ENCODE data around the gene DIP2C. TPM values are rescaled to one million over a fixed set of nuclear protein-coding genes. Genes with fewer than 3 reads are reported as not detected.
"Not testable (repeated sequence)": the region's sequence is repeated elsewhere in the genome, so short reads cannot be mapped to it uniquely, and the experiment has no call there.

Gene DIP2C
- total RNA-seq, 1 donor from 2014 or later: 0.53 TPM

GRCh38 chr10:600234-600633, 89.2 kb downstream of the DIP2C start:
- FAIRE-seq (no peak), DNase-seq (ENCODE audit: low read depth) (no peak)
- no peak for TF ChIP-seq CTCF (IDR thresholded peaks at IDR 0.05; ENCODE audit: insufficient read depth, low read length, severe bottlenecking)

GRCh38 chr10:599767-600166, 89.7 kb downstream of the DIP2C start:
- TF ChIP-seq CTCF (IDR thresholded peaks at IDR 0.05; ENCODE audit: insufficient read depth, low read length, severe bottlenecking): no peak
- no peak for DNase-seq (ENCODE audit: low read depth)
- Histone ChIP-seq H3K36me3 (ENCODE audit: control insufficient read depth, insufficient read depth, low read length) (no peaks in the 10 kb centered on the region), H3K4me3 (ENCODE audit: low read depth, low read length) (no peak overlapping the region), H3K27me3 (ENCODE audit: control insufficient read depth, insufficient read depth, low read length) (no peaks in the 10 kb centered on the region)
- no peak for FAIRE-seq

More at GRCh38 chr10:600234-600633, 89.2 kb downstream of the DIP2C start:
- Histone ChIP-seq H3K4me3 (ENCODE audit: low read depth, low read length) (no peak overlapping the region), H3K36me3 (ENCODE audit: control insufficient read depth, insufficient read depth, low read length) (no peaks in the 10 kb centered on the region), H3K27me3 (ENCODE audit: control insufficient read depth, insufficient read depth, low read length) (no peaks in the 10 kb centered on the region)

GRCh38 chr10:598415-599170, 90.9 kb downstream of the DIP2C start:
- DNase-seq (ENCODE audit: low read depth) (no peak), FAIRE-seq (no peak)
- Histone ChIP-seq H3K27me3 (ENCODE audit: control insufficient read depth, insufficient read depth, low read length) (no peaks in the 10 kb centered on the region), H3K36me3 (ENCODE audit: control insufficient read depth, insufficient read depth, low read length) (no peaks in the 10 kb centered on the region), H3K4me3 (ENCODE audit: low read depth, low read length) (no peak overlapping the region)
- TF ChIP-seq CTCF (IDR thresholded peaks at IDR 0.05; ENCODE audit: insufficient read depth, low read length, severe bottlenecking): no peak

GRCh38 chr10:597976-598375, 91.5 kb downstream of the DIP2C start:
- FAIRE-seq: no peak
- no peaks in the 10 kb centered on the region for H3K27me3 ChIP-seq (ENCODE audit: control insufficient read depth, insufficient read depth, low read length)

GRCh38 chr10:596725-597345, 92.6 kb downstream of the DIP2C start:
- DNase-seq (ENCODE audit: low read depth) (no peak), FAIRE-seq (no peak)
- Histone ChIP-seq H3K27me3 (ENCODE audit: control insufficient read depth, insufficient read depth, low read length) (no peaks in the 10 kb centered on the region), H3K36me3 (ENCODE audit: control insufficient read depth, insufficient read depth, low read length) (no peaks in the 10 kb centered on the region), H3K4me3 (ENCODE audit: low read depth, low read length) (no peak overlapping the region)
- TF ChIP-seq CTCF (IDR thresholded peaks at IDR 0.05; ENCODE audit: insufficient read depth, low read length, severe bottlenecking): no peak

More at GRCh38 chr10:597976-598375, 91.5 kb downstream of the DIP2C start:
- DNase-seq (ENCODE audit: low read depth): no peak
- no peaks in the 10 kb centered on the region for H3K36me3 ChIP-seq (ENCODE audit: control insufficient read depth, insufficient read depth, low read length)
- no peak overlapping the region for H3K4me3 ChIP-seq (ENCODE audit: low read depth, low read length)
- no peak for TF ChIP-seq CTCF (IDR thresholded peaks at IDR 0.05; ENCODE audit: insufficient read depth, low read length, severe bottlenecking)

- H3K27me3 ChIP-seq (ENCODE audit: control insufficient read depth, insufficient read depth, low read length); DNase-seq (ENCODE audit: low read depth); FAIRE-seq; H3K36me3 ChIP-seq (ENCODE audit: control insufficient read depth, insufficient read depth, low read length); H3K4me3 ChIP-seq (ENCODE audit: low read depth, low read length): not testable (repeated sequence)
Observed at GRCh38 chr10:596131-596530, 93.3 kb downstream of the DIP2C start.

All from bronchial epithelial cell (primary cell).